ENCODE measurements around the gene MT4. TPM values are rescaled to one million over a fixed set of nuclear protein-coding genes. Genes with fewer than 3 reads are reported as not detected.

The MT4 gene
- total and polyA plus RNA-seq, 2 donors (not counting 3 experiments of a cell fraction or from before 2014, with no cell fraction given): not detected

GRCh38 chr16:56554441-56554840 is 10.4 kb upstream of the MT4 start:
- ChIA-PET POLR2A (no interaction called here), CTCF (no interaction called here)
- H4K20me1 ChIP-seq (replicated peaks; ENCODE audit: control insufficient read depth, extremely low read depth, insufficient read depth, low read length): no peaks in the 10 kb centered on the region
- H3K9me1 ChIP-seq (replicated peaks; ENCODE audit: control insufficient read depth, extremely low read depth, insufficient read depth, low read length): no peaks in the 10 kb centered on the region
- H3K36me3 ChIP-seq (ENCODE audit: control insufficient read depth in 2 of 2, extremely low read depth in 1 of 2, insufficient read depth in 2 of 2, low read length in 2 of 2): no peaks in the 10 kb centered on the region
- no TSS peak for BruUV-seq (replicated peaks)
- dilution Hi-C loops (cut with MboI; ENCODE audit: extremely low pct_ligation_motif_present, low sequenced_read_pairs) (no loop called here), intact Hi-C loops (cut with micrococcal nuclease) (no loop called here)
- no peaks in the 10 kb centered on the region for H3K4me1 ChIP-seq (ENCODE audit: control insufficient read depth, extremely low read depth, insufficient read depth, low read length)
- no peak for FAIRE-seq
- H3K27ac ChIP-seq (ENCODE audit: insufficient read depth, low read depth, low read length): no peak overlapping the region
- TF ChIP-seq MYC (IDR thresholded peaks at IDR 0.05; ENCODE audit: low read depth, low read length) (no peak), GATA2 (IDR thresholded peaks at IDR 0.05; ENCODE audit: insufficient read depth, insufficient read length, low read depth, low read length) (no peak), MAX (IDR thresholded peaks at IDR 0.05; ENCODE audit: insufficient read depth, insufficient read length) (no peak), POLR2AphosphoS5 (IDR thresholded peaks at IDR 0.05; ENCODE audit: insufficient read depth, low read depth, low read length) (no peak)
- no peak overlapping the region for H3K4me3 ChIP-seq (replicated peaks in 1 of 3; ENCODE audit: insufficient read depth in 1 of 3, low read depth in 1 of 3, low read length in 3 of 3)
- no peak overlapping the region for H3K9ac ChIP-seq (replicated peaks; ENCODE audit: extremely low read depth, insufficient read depth, low read length)
- H3K4me2 ChIP-seq (ENCODE audit: insufficient read depth, low read length): no peak overlapping the region
- peaks cover 18% of the 10 kb centered on the region in 2 experiments for H3K27me3 ChIP-seq (ENCODE audit: control insufficient read depth in 2 of 2, insufficient read depth in 2 of 2, low read length in 2 of 2)
- no peaks in the 10 kb centered on the region for H3K79me2 ChIP-seq (ENCODE audit: control insufficient read depth, insufficient read depth, low read length)
- no peaks in the 10 kb centered on the region for H3K9me3 ChIP-seq (replicated peaks; ENCODE audit: control insufficient read depth, insufficient read depth, low read length)
- no peak for DNase-seq (ENCODE audit: low read depth, low spot score)
- no peak overlapping the region for H2AFZ ChIP-seq (ENCODE audit: low read depth, low read length)

- no peak overlapping the region for H3K9ac ChIP-seq (replicated peaks; ENCODE audit: extremely low read depth, insufficient read depth, low read length)
- intact Hi-C loops (cut with micrococcal nuclease): no loop called here
- no peaks in the 10 kb centered on the region for H3K36me3 ChIP-seq (ENCODE audit: control insufficient read depth in 2 of 2, extremely low read depth in 1 of 2, insufficient read depth in 2 of 2, low read length in 2 of 2)
- no peaks in the 10 kb centered on the region for H3K9me3 ChIP-seq (replicated peaks; ENCODE audit: control insufficient read depth, insufficient read depth, low read length)
- no peaks in the 10 kb centered on the region for H4K20me1 ChIP-seq (replicated peaks; ENCODE audit: control insufficient read depth, extremely low read depth, insufficient read depth, low read length)
- BruUV-seq (replicated peaks): no TSS peak
- H2AFZ ChIP-seq (ENCODE audit: low read depth, low read length): no peak overlapping the region
- no peaks in the 10 kb centered on the region for H3K9me1 ChIP-seq (replicated peaks; ENCODE audit: control insufficient read depth, extremely low read depth, insufficient read depth, low read length)
- H3K79me2 ChIP-seq (ENCODE audit: control insufficient read depth, insufficient read depth, low read length): no peaks in the 10 kb centered on the region
- no peak overlapping the region for H3K4me2 ChIP-seq (ENCODE audit: insufficient read depth, low read length)
- no peaks in the 10 kb centered on the region for H3K4me1 ChIP-seq (ENCODE audit: control insufficient read depth, extremely low read depth, insufficient read depth, low read length)
- no peak overlapping the region for H3K27ac ChIP-seq (ENCODE audit: insufficient read depth, low read depth, low read length)
- DNase-seq (ENCODE audit: low read depth, low spot score) (no peak), FAIRE-seq (no peak)
- H3K27me3 ChIP-seq (ENCODE audit: control insufficient read depth in 2 of 2, insufficient read depth in 2 of 2, low read length in 2 of 2): peaks cover 14 to 18% of the 10 kb centered on the region in 2 experiments
- TF ChIP-seq EZH2 (IDR thresholded peaks at IDR 0.05; ENCODE audit: borderline replicate concordance, low read depth, low read length, severe bottlenecking): no peak
- no peak for TF ChIP-seq CTCF (IDR thresholded peaks at IDR 0.05; ENCODE audit: extremely low read depth in 1 of 2, insufficient read depth in 1 of 2, low read depth in 1 of 2, low read length in 2 of 2)
- TF ChIP-seq GATA2 (IDR thresholded peaks at IDR 0.05; ENCODE audit: insufficient read depth, insufficient read length, low read depth, low read length): no peak
- no peak for TF ChIP-seq MYC (IDR thresholded peaks at IDR 0.05; ENCODE audit: low read depth, low read length)
- no peak for TF ChIP-seq JUN (IDR thresholded peaks at IDR 0.05; ENCODE audit: borderline replicate concordance, insufficient read depth, insufficient read length, low read depth)
- TF ChIP-seq POLR2A (IDR thresholded peaks at IDR 0.05; ENCODE audit: low read depth, low read length): no peak
- TF ChIP-seq POLR2AphosphoS5 (IDR thresholded peaks at IDR 0.05; ENCODE audit: insufficient read depth, low read depth, low read length): no peak
- no peak for TF ChIP-seq FOS (IDR thresholded peaks at IDR 0.05; ENCODE audit: borderline replicate concordance, insufficient read depth, low read length)
- no peak for TF ChIP-seq MAX (IDR thresholded peaks at IDR 0.05; ENCODE audit: insufficient read depth, insufficient read length)
- no peak overlapping the region for H3K4me3 ChIP-seq (replicated peaks in 1 of 3; ENCODE audit: insufficient read depth in 1 of 3, low read depth in 1 of 3, low read length in 3 of 3)
- POLR2A ChIA-PET: no interaction called here
- dilution Hi-C loops (cut with MboI; ENCODE audit: extremely low pct_ligation_motif_present, low sequenced_read_pairs): no loop called here
- CTCF ChIA-PET: interaction anchor here (0.7 to 1.3 kb wide), 2 partner anchors 18 to 44 kb away, joined by 3 read pairs; no protein-coding TSS in a partner anchor
Measured at GRCh38 chr16:56558024-56558747, 6.7 kb upstream of the MT4 start.

Data from endothelial cell of umbilical vein (primary cell).